H1 (cell line): ENCODE results near the gene CPNE4. TPM values are rescaled to one million over a fixed set of nuclear protein-coding genes. Genes with fewer than 3 reads are reported as not detected.

ENCODE experiments used
- EZH2 ChIP-seq: fragments of 200-600 bp; sonication (generic); IDR thresholded peaks from 2 replicates; pipeline ENCODE4 v1.7.1; 2012; ENCODE audit warnings: low read depth, mild to moderate bottlenecking, moderate library complexity, low read length, inconsistent platforms; ENCODE audit not compliant: severe bottlenecking
- HDAC2 ChIP-seq, 2 experiments: fragments of 300-600 bp in 1 of 2; sonication (generic) in 1 of 2; IDR thresholded peaks; 2 replicates each; pipeline ENCODE4 v1.6.1; 2011 to 2012; ENCODE audit warnings: low read depth in 2 of 2, low read length in 2 of 2, mild to moderate bottlenecking in 2 of 2, moderate library complexity in 2 of 2, borderline replicate concordance in 1 of 2, inconsistent platforms in 1 of 2
- JUND ChIP-seq: IDR thresholded peaks from 2 replicates; pipeline ENCODE4 v1.6.1; 2011; ENCODE audit warnings: mild to moderate bottlenecking, improper control_type of control experiment, low read length
- SAP30 ChIP-seq: fragments of 300-600 bp; sonication (generic); IDR thresholded peaks from 2 replicates; pipeline ENCODE4 v1.7.1; 2012; ENCODE audit warnings: low read length, moderate library complexity, mild to moderate bottlenecking, inconsistent platforms; ENCODE audit not compliant: insufficient read depth, insufficient replicate concordance
- polyA plus RNA-seq, 7 experiments: library from polyadenylated mRNA; depleted of rRNA in 3 of 7; stranded (reverse) in 5 of 7; unstranded in 2 of 7; fragments of >200 nt in 5 of 7; fragments of 200-250 nt in 2 of 7; gene quantifications; 1 replicate in 5 of 7; 2 replicates in 1 of 7; 4 replicates in 1 of 7; pipeline versions ENCODE4 v1.2.1 to v1.2.3, GENCODE V29; 2011 to 2013; ENCODE audit warnings: missing spikeins in 2 of 7, mixed read lengths in 2 of 7
- total RNA-seq: library from RNA; stranded (reverse); fragmentation: NEBNext Ultra II Directional; extraction: Animal tissue kit (Norgen Biotek cat#: 25700); gene quantifications from 2 replicates; pipeline ENCODE4 v1.2.1, GENCODE V29; 2021

CPNE4 gene
- total and polyA plus RNA-seq, 2 of the 8 experiments (the other 6 are each of a cell fraction or from before 2014, with no cell fraction given) = 0.82 to 3.8 TPM

GRCh38 chr3:131795390-131796090 lies 239.3 kb downstream of the CPNE4 start (continued):
- TF ChIP-seq HDAC2 (IDR thresholded peaks at IDR 0.05; ENCODE audit: borderline replicate concordance in 1 of 2, low read depth in 2 of 2, low read length in 2 of 2) = no peak
- no peak for TF ChIP-seq SAP30
- TF ChIP-seq JUND = no peak
- TF ChIP-seq EZH2 = no peak
